NB4 (cell line): ENCODE results near the gene RRM2.

Experiments used
- TF ChIP-seq, protein P1 (sequence below): IDR thresholded peaks from one replicate; pipeline ENCODE4 v1.5.1; 2012; ENCODE audit warnings: low read depth, low read length
- TF ChIP-seq, protein P2 (sequence below): IDR thresholded peaks from 2 replicates; pipeline ENCODE4 v1.6.1; 2011; ENCODE audit warnings: low read depth, low read length

DNA sequence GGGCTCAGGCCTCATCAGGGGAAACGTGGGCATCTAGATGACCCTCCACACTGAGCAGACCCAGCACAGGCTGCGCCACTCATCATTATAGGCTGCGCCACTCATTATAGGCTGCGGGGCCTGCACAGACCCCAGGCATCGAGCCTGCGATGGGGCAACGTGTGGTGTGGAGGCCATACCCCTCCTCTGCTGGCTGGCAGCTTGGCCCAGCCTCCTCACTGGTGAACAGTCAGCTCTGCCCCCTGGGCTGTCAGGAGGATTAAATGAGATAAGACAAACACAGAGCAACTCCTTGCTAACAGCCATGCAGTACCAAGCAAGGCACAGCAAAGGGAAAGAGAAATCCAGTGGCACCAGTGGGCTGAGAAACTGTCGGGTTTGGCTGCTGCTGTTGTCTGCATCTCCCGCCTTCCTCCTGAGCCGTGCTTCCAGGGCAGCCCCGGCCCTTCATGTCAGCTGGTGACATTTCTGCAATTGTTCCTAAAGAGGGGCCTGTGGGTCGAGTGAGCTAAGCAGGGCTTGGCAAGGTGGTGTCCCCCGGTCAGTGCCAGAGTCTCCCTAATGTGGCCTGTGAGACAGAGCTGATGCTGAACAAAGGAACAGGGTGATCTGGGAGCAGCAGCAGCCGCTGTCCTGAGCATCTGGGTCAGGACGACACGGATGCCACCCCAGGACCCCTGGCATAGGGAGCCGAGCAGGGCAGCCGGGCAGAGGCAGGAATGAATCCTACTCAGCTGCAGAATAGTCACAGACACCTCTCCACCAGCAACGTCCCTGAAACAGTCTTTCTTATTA, 48.7 kb downstream of the RRM2 start:
- TF ChIP-seq, protein P1, sequence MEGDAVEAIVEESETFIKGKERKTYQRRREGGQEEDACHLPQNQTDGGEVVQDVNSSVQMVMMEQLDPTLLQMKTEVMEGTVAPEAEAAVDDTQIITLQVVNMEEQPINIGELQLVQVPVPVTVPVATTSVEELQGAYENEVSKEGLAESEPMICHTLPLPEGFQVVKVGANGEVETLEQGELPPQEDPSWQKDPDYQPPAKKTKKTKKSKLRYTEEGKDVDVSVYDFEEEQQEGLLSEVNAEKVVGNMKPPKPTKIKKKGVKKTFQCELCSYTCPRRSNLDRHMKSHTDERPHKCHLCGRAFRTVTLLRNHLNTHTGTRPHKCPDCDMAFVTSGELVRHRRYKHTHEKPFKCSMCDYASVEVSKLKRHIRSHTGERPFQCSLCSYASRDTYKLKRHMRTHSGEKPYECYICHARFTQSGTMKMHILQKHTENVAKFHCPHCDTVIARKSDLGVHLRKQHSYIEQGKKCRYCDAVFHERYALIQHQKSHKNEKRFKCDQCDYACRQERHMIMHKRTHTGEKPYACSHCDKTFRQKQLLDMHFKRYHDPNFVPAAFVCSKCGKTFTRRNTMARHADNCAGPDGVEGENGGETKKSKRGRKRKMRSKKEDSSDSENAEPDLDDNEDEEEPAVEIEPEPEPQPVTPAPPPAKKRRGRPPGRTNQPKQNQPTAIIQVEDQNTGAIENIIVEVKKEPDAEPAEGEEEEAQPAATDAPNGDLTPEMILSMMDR = no peak
- TF ChIP-seq, protein P2, sequence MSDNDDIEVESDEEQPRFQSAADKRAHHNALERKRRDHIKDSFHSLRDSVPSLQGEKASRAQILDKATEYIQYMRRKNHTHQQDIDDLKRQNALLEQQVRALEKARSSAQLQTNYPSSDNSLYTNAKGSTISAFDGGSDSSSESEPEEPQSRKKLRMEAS = no peak
